Sigmoid colon (tissue), 7 donors: ENCODE measurements around the gene ZBTB47. TPM values are rescaled to one million over a fixed set of nuclear protein-coding genes. Genes with fewer than 3 reads are reported as not detected.

ENCODE experiments used
- DNase-seq: peaks from one replicate; pipeline ENCODE4 v3.0.0-alpha.2; 2019
- H3K27ac ChIP-seq, 4 donors: fragments of 200-600 bp; sonication (generic); one replicate each; pipeline ENCODE4 v1.5.1; 2016 to 2019; ENCODE audit warnings: mild to moderate bottlenecking in 1 of 4
- H3K27me3 ChIP-seq, 3 donors: fragments of 200-600 bp; sonication (generic); one replicate each; pipeline ENCODE4 v1.5.1; 2019; ENCODE audit warnings: mild to moderate bottlenecking in 1 of 3
- H3K36me3 ChIP-seq, 4 donors: fragments of 200-600 bp; sonication (generic); one replicate each; pipeline ENCODE4 v1.5.1; 2016 to 2019
- H3K4me1 ChIP-seq, 4 donors: fragments of 200-600 bp; sonication (generic); one replicate each; pipeline ENCODE4 v1.5.1; 2017 to 2019
- H3K4me3 ChIP-seq, 4 donors: fragments of 200-600 bp; sonication (generic); one replicate each; pipeline ENCODE4 v1.5.1; 2017 to 2019; ENCODE audit warnings: mild to moderate bottlenecking in 2 of 4, moderate library complexity in 1 of 4
- H3K9me3 ChIP-seq, 4 donors: fragments of 200-600 bp in 3 of 4; sonication (generic) in 3 of 4; one replicate each; pipeline versions ENCODE4 v1.5.1 to v1.6.1; 2013 to 2019
- EP300 ChIP-seq, 4 donors: sonication (generic); formaldehyde crosslinking; IDR thresholded peaks; one replicate each; pipeline ENCODE4 v1.6.1; 2017; ENCODE audit warnings: antibody characterized with exemption in 4 of 4
- POLR2A ChIP-seq, 2 donors: fragments of 450-650 bp; IDR thresholded peaks; one replicate each; pipeline ENCODE4 v1.6.1; 2016; ENCODE audit warnings: antibody characterized with exemption in 2 of 2, mild to moderate bottlenecking in 2 of 2, moderate library complexity in 2 of 2
- POLR2AphosphoS5 ChIP-seq, 4 donors: sonication (generic); formaldehyde crosslinking; IDR thresholded peaks; one replicate each; pipeline ENCODE4 v1.6.1; 2017; ENCODE audit warnings: antibody characterized with exemption in 4 of 4
- WGBS, 2 donors: extraction: QIAGEN DNeasy Blood & Tissue Kit; methylation state at CpG; one replicate each; pipeline ENCODE4 v1.1.7; 2013; 5-methylcytosine and 5-hydroxymethylcytosine counted together
- intact Hi-C: fragments of 100-400 bp; cut with DNase I; formaldehyde crosslinking; loops from one replicate; pipeline ENCODE4 v1.15.1; 2023
- polyA plus RNA-seq, 3 donors: library from polyadenylated mRNA; stranded (reverse); fragments of 200-250 nt; gene quantifications; one replicate each; pipeline ENCODE4 v1.2.3, GENCODE V29; 2013
- total RNA-seq, 4 donors: library from RNA; depleted of rRNA; stranded (reverse); fragments of >200 nt; gene quantifications; one replicate each; pipeline ENCODE4 v1.1.0, GENCODE V29; 2016
- TF ChIP-seq, protein P1 (sequence below), 4 experiments: fragments of 450-650 bp in 3 of 4; fragments of 200-600 bp in 1 of 4; IDR thresholded peaks; one replicate each; pipeline ENCODE4 v1.5.1; 2016 to 2019; ENCODE audit warnings: antibody characterized with exemption in 4 of 4, mild to moderate bottlenecking in 3 of 4, moderate library complexity in 2 of 4
- donor health status: healthy with polysubstance abuse.
- donor health status: Bipolar disorder and iron deficiency.
- donor health status: healthy.

The ZBTB47 gene
- total and polyA plus RNA-seq, 7 donors, result 6.2 to 74.8 (median 34.9) TPM

DNA sequence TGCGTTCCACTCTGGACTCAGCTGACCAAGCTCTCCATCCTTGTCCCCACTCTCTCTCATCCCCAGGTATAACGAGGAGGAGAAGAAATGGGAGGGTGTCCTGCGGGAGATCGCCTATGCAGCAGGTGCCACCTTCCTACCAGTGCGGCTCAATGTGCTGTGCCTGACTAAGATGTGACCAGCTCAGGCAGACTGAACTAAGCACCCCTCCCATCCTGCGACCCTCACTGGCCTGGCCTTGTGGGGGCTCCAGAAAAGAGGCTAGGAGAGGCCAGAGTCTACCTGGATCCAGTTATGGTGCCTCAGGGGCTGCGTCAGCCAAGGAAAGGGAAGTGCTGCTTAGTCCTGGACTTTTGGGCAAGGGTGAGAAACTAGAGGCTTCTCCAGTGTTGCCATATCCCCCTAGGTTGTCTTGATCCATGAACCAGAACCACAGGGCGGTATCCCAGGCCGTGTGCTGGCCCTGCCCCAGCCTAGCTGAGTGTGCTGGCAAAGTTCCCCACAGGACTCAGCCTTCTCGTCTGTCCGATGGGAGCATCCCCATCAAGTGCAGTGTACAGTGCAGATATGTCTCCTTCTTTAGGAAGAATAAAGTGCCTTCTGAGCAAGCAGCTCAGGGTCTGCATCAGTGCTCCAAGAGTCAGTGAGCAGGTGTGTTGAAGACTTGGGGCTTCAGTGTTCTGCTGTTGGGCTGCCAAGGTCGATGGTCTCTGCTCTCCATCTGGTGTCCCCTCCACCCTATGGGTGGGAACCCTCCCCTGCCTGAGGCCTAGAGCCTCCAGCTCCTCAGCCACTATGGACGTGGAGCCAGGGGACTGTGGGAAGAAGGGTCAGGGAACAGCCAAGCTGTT is 38.5 kb downstream of the ZBTB47 start:
- WGBS, 2 donors, result 71 to 80% methylated on average over 13 of the region's 13 CpGs
- H3K27ac ChIP-seq, result no peak overlapping the region
- H3K4me1 ChIP-seq, result no peaks in the 10 kb centered on the region
- TF ChIP-seq POLR2A (IDR thresholded peaks at IDR 0.05) (no peak), POLR2AphosphoS5 (IDR thresholded peaks at IDR 0.05) (no peak), EP300 (IDR thresholded peaks at IDR 0.05) (no peak)
- TF ChIP-seq, protein P1, sequence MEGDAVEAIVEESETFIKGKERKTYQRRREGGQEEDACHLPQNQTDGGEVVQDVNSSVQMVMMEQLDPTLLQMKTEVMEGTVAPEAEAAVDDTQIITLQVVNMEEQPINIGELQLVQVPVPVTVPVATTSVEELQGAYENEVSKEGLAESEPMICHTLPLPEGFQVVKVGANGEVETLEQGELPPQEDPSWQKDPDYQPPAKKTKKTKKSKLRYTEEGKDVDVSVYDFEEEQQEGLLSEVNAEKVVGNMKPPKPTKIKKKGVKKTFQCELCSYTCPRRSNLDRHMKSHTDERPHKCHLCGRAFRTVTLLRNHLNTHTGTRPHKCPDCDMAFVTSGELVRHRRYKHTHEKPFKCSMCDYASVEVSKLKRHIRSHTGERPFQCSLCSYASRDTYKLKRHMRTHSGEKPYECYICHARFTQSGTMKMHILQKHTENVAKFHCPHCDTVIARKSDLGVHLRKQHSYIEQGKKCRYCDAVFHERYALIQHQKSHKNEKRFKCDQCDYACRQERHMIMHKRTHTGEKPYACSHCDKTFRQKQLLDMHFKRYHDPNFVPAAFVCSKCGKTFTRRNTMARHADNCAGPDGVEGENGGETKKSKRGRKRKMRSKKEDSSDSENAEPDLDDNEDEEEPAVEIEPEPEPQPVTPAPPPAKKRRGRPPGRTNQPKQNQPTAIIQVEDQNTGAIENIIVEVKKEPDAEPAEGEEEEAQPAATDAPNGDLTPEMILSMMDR (IDR thresholded peaks at IDR 0.05), result no peak
- no peaks in the 10 kb centered on the region for H3K9me3 ChIP-seq
- intact Hi-C loops, result no loop called here
- no peak overlapping the region for H3K4me3 ChIP-seq
- no peaks in the 10 kb centered on the region for H3K27me3 ChIP-seq
- no peaks in the 10 kb centered on the region for H3K36me3 ChIP-seq
- peak; percentile 29 for DNase-seq

DNA sequence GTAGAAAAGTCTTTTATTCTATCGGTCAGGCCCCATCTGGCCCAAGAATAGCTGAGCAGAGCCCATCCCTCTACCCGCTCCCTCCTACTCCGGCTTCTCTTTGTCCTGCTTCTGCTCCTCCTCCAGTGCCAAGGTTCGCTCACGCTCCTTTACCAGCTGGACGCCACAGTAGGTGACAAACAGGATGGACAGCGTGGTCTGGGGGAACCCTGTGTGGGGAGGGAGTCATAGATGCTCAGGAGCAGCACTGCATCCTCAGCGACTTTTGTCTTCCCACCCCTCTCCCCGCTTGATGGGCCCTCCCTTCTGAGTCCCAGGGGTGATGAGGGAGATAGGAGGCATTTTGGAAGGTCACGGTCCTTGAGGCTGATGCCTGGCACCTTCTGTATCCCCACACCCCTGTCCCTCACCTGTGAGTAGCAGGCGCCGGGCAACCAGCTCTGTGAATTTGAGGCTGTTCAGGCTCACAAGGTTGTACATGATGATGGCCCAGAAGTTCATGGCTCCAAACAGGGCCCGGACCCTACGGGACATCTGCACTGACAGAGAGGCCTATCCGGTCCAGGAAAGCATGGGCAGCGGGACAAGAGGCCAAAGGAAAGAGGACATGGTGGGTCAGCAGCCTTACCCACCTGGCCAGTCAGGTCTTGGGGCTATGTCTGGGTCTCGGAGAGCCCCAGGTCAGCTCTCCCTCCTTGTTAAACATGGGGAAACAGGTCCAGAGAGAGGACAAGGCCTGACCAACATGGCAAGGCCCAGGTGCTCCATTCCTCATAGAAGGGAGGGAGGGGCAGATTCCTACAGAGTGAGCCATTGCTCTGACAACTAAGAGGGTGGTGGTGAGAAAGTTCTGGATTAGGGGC is 39.4 kb downstream of the ZBTB47 start:
- H3K36me3 ChIP-seq, result no peaks in the 10 kb centered on the region
- H3K9me3 ChIP-seq, result no peaks in the 10 kb centered on the region
- peak; percentile 53 for DNase-seq
- no peak overlapping the region for H3K4me3 ChIP-seq
- 87 to 89% methylated on average over 17 of the region's 17 CpGs for WGBS, 2 donors
- no peaks in the 10 kb centered on the region for H3K4me1 ChIP-seq
- no peak for TF ChIP-seq POLR2AphosphoS5 (IDR thresholded peaks at IDR 0.05)
- no peak for TF ChIP-seq POLR2A (IDR thresholded peaks at IDR 0.05)
- H3K27ac ChIP-seq, result no peak overlapping the region
- no peaks in the 10 kb centered on the region for H3K27me3 ChIP-seq
- intact Hi-C loops, result no loop called here

DNA sequence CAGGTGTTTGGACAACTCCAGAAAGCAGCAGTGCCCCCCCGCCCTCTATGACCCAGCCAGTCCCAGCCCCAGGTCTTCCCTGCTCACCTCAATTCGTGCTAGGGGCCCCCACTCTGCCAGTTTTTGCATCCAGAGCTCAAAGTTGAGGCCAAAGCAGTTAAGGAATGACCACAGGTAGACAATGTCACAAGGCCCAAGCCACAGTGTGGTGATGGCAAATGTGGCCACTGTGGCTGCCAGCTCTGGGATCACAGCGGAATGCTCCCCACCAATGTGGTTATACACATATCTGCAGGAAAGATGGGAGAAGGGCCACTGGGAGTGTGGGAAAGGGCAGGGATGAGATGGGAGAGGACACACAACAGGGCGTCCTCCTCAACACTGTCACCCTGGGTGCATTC is 40.0 kb downstream of the ZBTB47 start:
- H3K36me3 ChIP-seq, result no peaks in the 10 kb centered on the region
- H3K9me3 ChIP-seq, result no peaks in the 10 kb centered on the region
- H3K4me3 ChIP-seq, result no peak overlapping the region
- peak; percentile 13 for DNase-seq
- H3K4me1 ChIP-seq, result no peaks in the 10 kb centered on the region
- H3K27me3 ChIP-seq, result no peaks in the 10 kb centered on the region
- intact Hi-C loops, result no loop called here
- WGBS, 2 donors, result 73% methylated on average over 4 of the region's 4 CpGs
- no peak for TF ChIP-seq EP300 (IDR thresholded peaks at IDR 0.05)
- TF ChIP-seq, protein P1 (IDR thresholded peaks at IDR 0.05), result no peak
- TF ChIP-seq POLR2A (IDR thresholded peaks at IDR 0.05), result no peak
- TF ChIP-seq POLR2AphosphoS5 (IDR thresholded peaks at IDR 0.05), result no peak
- no peak overlapping the region for H3K27ac ChIP-seq

DNA sequence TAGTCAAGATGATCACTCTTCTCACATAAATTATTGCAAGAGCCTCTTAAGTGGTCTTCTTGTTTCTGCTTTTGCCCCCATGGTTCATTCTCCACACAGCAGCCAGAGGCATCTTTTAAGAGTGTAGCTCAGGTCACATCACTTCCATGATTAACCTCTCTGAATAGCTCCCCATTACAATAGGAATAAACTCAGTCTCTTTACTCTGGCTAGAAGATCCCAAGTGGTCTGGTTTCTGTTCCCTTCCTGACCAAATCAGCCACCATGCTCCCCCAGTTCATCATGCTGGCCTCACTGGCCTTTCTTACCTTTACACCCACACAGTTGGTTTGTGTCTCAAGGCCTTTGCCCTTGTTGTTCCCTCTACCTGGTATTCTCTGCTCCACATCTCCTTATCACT is 40.9 kb downstream of the ZBTB47 start:
- intact Hi-C loops, result no loop called here
- Histone ChIP-seq H3K9me3 (no peaks in the 10 kb centered on the region), H3K27ac (no peak overlapping the region), H3K4me3 (no peak overlapping the region), H3K4me1 (no peaks in the 10 kb centered on the region), H3K36me3 (no peaks in the 10 kb centered on the region), H3K27me3 (no peaks in the 10 kb centered on the region)
- peak; percentile 21 for DNase-seq
- TF ChIP-seq POLR2A (IDR thresholded peaks at IDR 0.05) (no peak), POLR2AphosphoS5 (IDR thresholded peaks at IDR 0.05) (no peak), EP300 (IDR thresholded peaks at IDR 0.05) (no peak)
- TF ChIP-seq, protein P1 (IDR thresholded peaks at IDR 0.05), result no peak
